Natural killer cell (primary cell): ENCODE measurements around the gene MAP3K20. TPM values are rescaled to one million over a fixed set of nuclear protein-coding genes. Genes with fewer than 3 reads are reported as not detected.

Source experiments
- ATAC-seq, 3 donors: fragments of 150-1000 bp in 2 of 3; fragments of 200-7000 bp in 1 of 3; cut with Tn5 transposase; 1 replicate in 1 of 3; 2 replicates in 2 of 3; pipeline ENCODE4 v1.10.0; 2021; ENCODE audit warnings: mild to moderate bottlenecking in 2 of 3, moderate library complexity in 2 of 3
- DNase-seq, 2 donors: peaks; one replicate each; pipeline versions ENCODE4 v3.0.0 to v3.0.0-alpha.2; 2013 to 2021; ENCODE audit warnings: mixed read lengths in 1 of 2
- H3K27ac ChIP-seq: one replicate; pipeline ENCODE4 v1.5.1; 2013; ENCODE audit warnings: mild to moderate bottlenecking, low read length
- H3K27me3 ChIP-seq: one replicate; pipeline ENCODE4 v1.6.1; 2013; ENCODE audit warnings: low read length; ENCODE audit not compliant: control insufficient read depth, insufficient read depth
- H3K36me3 ChIP-seq: one replicate; pipeline ENCODE4 v1.6.1; 2013; ENCODE audit warnings: low read length; ENCODE audit not compliant: control insufficient read depth, insufficient read depth
- H3K4me1 ChIP-seq: one replicate; pipeline ENCODE4 v1.6.1; 2013; ENCODE audit warnings: low read length; ENCODE audit not compliant: control insufficient read depth, insufficient read depth
- H3K4me3 ChIP-seq: one replicate; pipeline ENCODE4 v1.5.1; 2013; ENCODE audit warnings: low read length
- H3K9me3 ChIP-seq: one replicate; pipeline ENCODE4 v1.6.1; 2013; ENCODE audit warnings: low read length; ENCODE audit not compliant: control insufficient read depth, insufficient read depth
- H3K27ac Mint-ChIP-seq, 2 donors: one replicate each; pipeline ENCODE4 v1.8.0; 2022; ENCODE audit warnings: mild to moderate bottlenecking in 2 of 2, mixed read lengths in 2 of 2, moderate library complexity in 1 of 2
- H3K27me3 Mint-ChIP-seq, 2 donors: one replicate each; pipeline ENCODE4 v1.8.0; 2022; ENCODE audit warnings: low read depth in 2 of 2, mixed read lengths in 2 of 2
- H3K36me3 Mint-ChIP-seq: one replicate; pipeline ENCODE4 v1.8.0; 2022; ENCODE audit warnings: mixed read lengths
- H3K4me1 Mint-ChIP-seq, 2 donors: one replicate each; pipeline ENCODE4 v1.8.0; 2022; ENCODE audit warnings: mixed read lengths in 2 of 2
- H3K4me3 Mint-ChIP-seq: one replicate; pipeline ENCODE4 v1.8.0; 2022; ENCODE audit warnings: mild to moderate bottlenecking, moderate library complexity, mixed read lengths
- H3K9me3 Mint-ChIP-seq, 2 donors: one replicate each; pipeline ENCODE4 v1.8.0; 2022; ENCODE audit warnings: mixed read lengths in 2 of 2
- WGBS: methylation state at CpG from one replicate; pipeline ENCODE4 v1.1.7; 2013; ENCODE audit warnings: missing lambda C conversion rate; ENCODE audit not compliant: insufficient coverage; 5-methylcytosine and 5-hydroxymethylcytosine counted together
- intact Hi-C: fragments of 100-400 bp; cut with micrococcal nuclease; formaldehyde crosslinking; loops from one replicate; pipeline ENCODE4 v1.14.2; 2022
- total RNA-seq, 4 donors: library from RNA; stranded (reverse); fragments of 120-200 nt in 1 of 4; gene quantifications; one replicate each; pipeline versions ENCODE4 v1.2.3 to v1.2.4, GENCODE V29; 2013 to 2022
- TF ChIP-seq, protein P1 (sequence below): fragments of 200-600 bp; IDR thresholded peaks from one replicate; pipeline ENCODE4 v1.8.0; 2022; ENCODE audit warnings: antibody characterized with exemption

Gene MAP3K20
- total RNA-seq, 3 donors from 2014 or later (not counting 1 experiment from before 2014, with no cell fraction given) = 1.6 to 3.0 (median 2.5) TPM

DNA sequence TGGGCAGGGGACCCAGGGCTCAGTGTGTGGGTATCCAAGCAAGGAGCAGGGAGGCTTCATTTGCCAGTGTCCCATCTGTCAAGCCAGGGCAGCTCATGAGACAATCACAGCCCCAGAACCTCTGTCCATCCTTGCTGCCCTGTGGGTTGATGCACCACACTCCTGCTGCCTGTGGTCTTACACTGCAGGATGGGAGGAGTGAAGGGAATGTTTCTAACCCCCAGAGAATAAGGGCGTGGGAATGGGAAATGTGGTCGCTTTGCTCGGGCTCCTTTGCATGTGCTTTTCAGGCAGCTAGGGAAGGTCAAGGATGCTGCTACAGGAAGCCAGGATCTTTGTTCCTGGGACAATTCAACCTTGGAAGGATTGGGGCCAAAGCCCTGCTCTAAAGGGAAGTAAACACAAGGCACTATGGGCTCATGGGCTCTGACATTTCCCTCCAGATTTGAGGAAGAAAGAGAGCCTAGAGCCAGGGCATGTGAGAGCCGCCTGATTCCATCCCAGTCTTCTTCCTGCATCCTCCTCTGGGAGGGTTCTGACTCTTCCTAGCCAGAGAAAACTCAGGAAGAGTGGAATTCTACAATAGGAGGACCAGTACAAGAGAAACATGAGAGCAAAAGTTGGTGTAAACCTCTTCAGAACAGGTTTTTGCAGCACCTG, 18.8 kb upstream of the MAP3K20 start:
- Mint-ChIP-seq H3K9me3 (no peaks in the 10 kb centered on the region), H3K27me3 (peaks cover 2 to 38% of the 10 kb centered on the region in 2 donors), H3K4me1 (no peaks in the 10 kb centered on the region), H3K36me3 (no peaks in the 10 kb centered on the region), H3K4me3 (no peak overlapping the region), H3K27ac (no peak overlapping the region)
- DNase-seq (no peak), ATAC-seq (no peak)
- 91% methylated on average over 4 of the region's 4 CpGs for WGBS
- intact Hi-C loops = no loop called here
- Histone ChIP-seq H3K9me3 (peaks cover 2% of the 10 kb centered on the region), H3K27ac (no peak overlapping the region), H3K4me1 (no peaks in the 10 kb centered on the region), H3K27me3 (no peaks in the 10 kb centered on the region), H3K36me3 (no peaks in the 10 kb centered on the region), H3K4me3 (no peak overlapping the region)
- TF ChIP-seq, protein P1, sequence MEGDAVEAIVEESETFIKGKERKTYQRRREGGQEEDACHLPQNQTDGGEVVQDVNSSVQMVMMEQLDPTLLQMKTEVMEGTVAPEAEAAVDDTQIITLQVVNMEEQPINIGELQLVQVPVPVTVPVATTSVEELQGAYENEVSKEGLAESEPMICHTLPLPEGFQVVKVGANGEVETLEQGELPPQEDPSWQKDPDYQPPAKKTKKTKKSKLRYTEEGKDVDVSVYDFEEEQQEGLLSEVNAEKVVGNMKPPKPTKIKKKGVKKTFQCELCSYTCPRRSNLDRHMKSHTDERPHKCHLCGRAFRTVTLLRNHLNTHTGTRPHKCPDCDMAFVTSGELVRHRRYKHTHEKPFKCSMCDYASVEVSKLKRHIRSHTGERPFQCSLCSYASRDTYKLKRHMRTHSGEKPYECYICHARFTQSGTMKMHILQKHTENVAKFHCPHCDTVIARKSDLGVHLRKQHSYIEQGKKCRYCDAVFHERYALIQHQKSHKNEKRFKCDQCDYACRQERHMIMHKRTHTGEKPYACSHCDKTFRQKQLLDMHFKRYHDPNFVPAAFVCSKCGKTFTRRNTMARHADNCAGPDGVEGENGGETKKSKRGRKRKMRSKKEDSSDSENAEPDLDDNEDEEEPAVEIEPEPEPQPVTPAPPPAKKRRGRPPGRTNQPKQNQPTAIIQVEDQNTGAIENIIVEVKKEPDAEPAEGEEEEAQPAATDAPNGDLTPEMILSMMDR = no peak

DNA sequence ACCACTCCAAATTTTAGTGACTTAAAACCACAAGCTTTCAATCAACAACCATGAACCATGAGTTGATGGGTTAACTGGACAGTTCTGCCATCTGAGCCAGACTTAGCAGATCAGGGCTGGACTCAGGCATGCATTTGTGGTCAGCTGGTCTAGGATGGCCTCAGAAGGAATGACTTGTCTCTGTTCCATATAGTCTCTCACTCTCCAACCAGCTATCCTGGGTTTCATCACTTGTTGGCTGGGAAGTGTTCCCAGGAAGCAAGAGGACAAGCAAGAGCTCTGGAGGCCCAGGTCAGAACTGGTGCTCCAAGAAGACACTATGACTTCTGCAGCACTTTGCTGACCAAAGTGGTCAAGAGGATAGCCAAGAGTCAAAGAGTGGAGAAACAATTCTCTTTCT, 17.5 kb upstream of the MAP3K20 start:
- no peak for ATAC-seq
- intact Hi-C loops = no loop called here
- no peaks in the 10 kb centered on the region for H3K27me3 ChIP-seq
- no peak overlapping the region for H3K4me3 ChIP-seq
- Mint-ChIP-seq H3K4me1 (no peaks in the 10 kb centered on the region), H3K27ac (no peak overlapping the region), H3K36me3 (no peaks in the 10 kb centered on the region), H3K9me3 (no peaks in the 10 kb centered on the region), H3K27me3 (peaks cover under 1 to 37% of the 10 kb centered on the region in 2 donors), H3K4me3 (no peak overlapping the region)
- TF ChIP-seq, protein P1 = no peak
- no peaks in the 10 kb centered on the region for H3K4me1 ChIP-seq
- no peak for DNase-seq
- H3K9me3 ChIP-seq = peaks cover 2% of the 10 kb centered on the region
- H3K27ac ChIP-seq = no peak overlapping the region
- no peaks in the 10 kb centered on the region for H3K36me3 ChIP-seq

GRCh38 chr2:173058673-173059072, 17.0 kb upstream of the MAP3K20 start:
- H3K4me3 Mint-ChIP-seq = no peak overlapping the region
- no peaks in the 10 kb centered on the region for H3K36me3 Mint-ChIP-seq
- 67% methylated on average over 2 of the region's 2 CpGs for WGBS
- DNase-seq = no peak
- no peak overlapping the region for H3K4me3 ChIP-seq
- no peak overlapping the region for H3K27ac Mint-ChIP-seq
- no peaks in the 10 kb centered on the region for H3K27me3 ChIP-seq
- peaks cover 0 to 33% of the 10 kb centered on the region in 2 donors for H3K27me3 Mint-ChIP-seq
- no peaks in the 10 kb centered on the region for H3K9me3 Mint-ChIP-seq
- H3K36me3 ChIP-seq = no peaks in the 10 kb centered on the region
- H3K9me3 ChIP-seq = peaks cover 2% of the 10 kb centered on the region
- TF ChIP-seq, protein P1 = no peak
- intact Hi-C loops = no loop called here
- no peaks in the 10 kb centered on the region for H3K4me1 ChIP-seq
- H3K27ac ChIP-seq = no peak overlapping the region
- no peaks in the 10 kb centered on the region for H3K4me1 Mint-ChIP-seq
- no peak for ATAC-seq

GRCh38 chr2:173059292-173059691, 16.4 kb upstream of the MAP3K20 start:
- no peaks in the 10 kb centered on the region for H3K9me3 Mint-ChIP-seq
- DNase-seq = no peak
- 93% methylated on average over 2 of the region's 3 CpGs for WGBS
- Histone ChIP-seq H3K27me3 (no peaks in the 10 kb centered on the region), H3K9me3 (peaks cover 2% of the 10 kb centered on the region), H3K36me3 (no peaks in the 10 kb centered on the region), H3K4me1 (no peaks in the 10 kb centered on the region), H3K4me3 (no peak overlapping the region), H3K27ac (no peak overlapping the region)
- TF ChIP-seq, protein P1 = no peak
- H3K27ac Mint-ChIP-seq = no peak overlapping the region
- intact Hi-C loops = no loop called here
- no peak for ATAC-seq
- no peaks in the 10 kb centered on the region for H3K36me3 Mint-ChIP-seq
- H3K27me3 Mint-ChIP-seq = peaks cover 4 to 33% of the 10 kb centered on the region in 2 donors
- H3K4me1 Mint-ChIP-seq = no peaks in the 10 kb centered on the region
- no peak overlapping the region for H3K4me3 Mint-ChIP-seq
